KMS-11 (cell line): ENCODE results near the gene TMEM42.

ENCODE experiments used
- H2AFZ ChIP-seq: fragments of 200-600 bp; sonication (generic); 2 replicates; pipeline ENCODE4 v1.6.1; 2016; ENCODE audit warnings: antibody characterized with exemption, mixed run types, low read depth
- H3K27ac ChIP-seq: fragments of 200-600 bp; sonication (generic); 2 replicates; pipeline ENCODE4 v1.6.1; 2016; ENCODE audit warnings: mild to moderate bottlenecking, mixed run types
- H3K27me3 ChIP-seq: fragments of 200-600 bp; sonication (generic); 2 replicates; pipeline ENCODE4 v1.6.1; 2017; ENCODE audit warnings: mild to moderate bottlenecking, low read depth, mixed run types, moderate library complexity; ENCODE audit not compliant: insufficient read depth
- H3K36me3 ChIP-seq: fragments of 200-600 bp; sonication (generic); 2 replicates; pipeline ENCODE4 v1.6.1; 2017; ENCODE audit warnings: mild to moderate bottlenecking, mixed run types; ENCODE audit not compliant: insufficient read depth
- H3K4me1 ChIP-seq: fragments of 200-600 bp; sonication (generic); 2 replicates; pipeline ENCODE4 v1.6.1; 2016; ENCODE audit warnings: mild to moderate bottlenecking, low read depth, mixed run types; ENCODE audit not compliant: poor library complexity, severe bottlenecking
- H3K4me2 ChIP-seq: fragments of 200-600 bp; sonication (generic); 2 replicates; pipeline ENCODE4 v1.7.0; 2016; ENCODE audit warnings: mild to moderate bottlenecking, mixed run types
- H3K4me3 ChIP-seq: fragments of 200-600 bp; sonication (generic); IDR thresholded peaks from 2 replicates; pipeline ENCODE4 v1.6.1; 2017; ENCODE audit warnings: low read depth, low read length, mixed read lengths; ENCODE audit not compliant: insufficient read depth
- H3K79me2 ChIP-seq: fragments of 200-600 bp; sonication (generic); 2 replicates; pipeline ENCODE4 v1.6.1; 2016; ENCODE audit warnings: low read depth, mixed run types; ENCODE audit not compliant: insufficient read depth
- H3K9ac ChIP-seq: fragments of 200-600 bp; sonication (generic); 2 replicates; pipeline ENCODE4 v1.6.1; 2016; ENCODE audit warnings: mild to moderate bottlenecking, mixed run types
- H4K20me1 ChIP-seq: fragments of 200-600 bp; sonication (generic); 2 replicates; pipeline ENCODE4 v1.6.1; 2016; ENCODE audit warnings: mild to moderate bottlenecking, mixed run types; ENCODE audit not compliant: insufficient read depth
- TF ChIP-seq, protein P1 (sequence below): fragments of 200-600 bp; sonication (generic); conservative IDR thresholded peaks from 2 replicates; pipeline ENCODE4 v1.6.1; 2017; ENCODE audit warnings: low read depth, mild to moderate bottlenecking, antibody characterized with exemption, low read length, moderate library complexity, mixed read lengths

The TMEM42 gene

DNA sequence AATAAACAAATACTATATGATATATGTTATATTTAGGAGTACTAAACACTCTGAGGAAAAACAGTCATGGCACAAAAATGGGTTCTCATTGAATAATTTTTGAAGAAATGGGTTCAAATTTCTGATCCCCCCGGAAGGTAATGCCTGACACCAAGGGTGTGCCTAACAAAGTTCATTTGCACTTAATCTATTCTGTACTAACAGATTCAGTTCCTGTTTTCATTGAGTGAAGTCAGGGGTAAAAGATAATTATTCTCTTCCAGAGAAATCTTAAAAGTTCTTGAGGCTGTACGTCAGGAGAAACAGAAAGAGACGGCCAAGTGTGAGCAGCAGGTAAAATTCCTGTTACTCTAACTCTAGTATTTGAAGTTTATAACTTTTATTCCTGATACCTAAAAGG lies 34.5 kb upstream of the TMEM42 start:
- Histone ChIP-seq H3K9ac (no peak overlapping the region), H3K36me3 (peaks cover 3% of the 10 kb centered on the region; the same call in 1 of the 2 replicates), H3K27ac (no peak overlapping the region), H3K4me2 (no peak overlapping the region), H3K27me3 (no peaks in the 10 kb centered on the region), H4K20me1 (no peaks in the 10 kb centered on the region), H3K79me2 (no peaks in the 10 kb centered on the region), H2AFZ (no peak overlapping the region), H3K4me3 (no peak overlapping the region), H3K4me1 (peaks cover 15% of the 10 kb centered on the region)
- TF ChIP-seq, protein P1, sequence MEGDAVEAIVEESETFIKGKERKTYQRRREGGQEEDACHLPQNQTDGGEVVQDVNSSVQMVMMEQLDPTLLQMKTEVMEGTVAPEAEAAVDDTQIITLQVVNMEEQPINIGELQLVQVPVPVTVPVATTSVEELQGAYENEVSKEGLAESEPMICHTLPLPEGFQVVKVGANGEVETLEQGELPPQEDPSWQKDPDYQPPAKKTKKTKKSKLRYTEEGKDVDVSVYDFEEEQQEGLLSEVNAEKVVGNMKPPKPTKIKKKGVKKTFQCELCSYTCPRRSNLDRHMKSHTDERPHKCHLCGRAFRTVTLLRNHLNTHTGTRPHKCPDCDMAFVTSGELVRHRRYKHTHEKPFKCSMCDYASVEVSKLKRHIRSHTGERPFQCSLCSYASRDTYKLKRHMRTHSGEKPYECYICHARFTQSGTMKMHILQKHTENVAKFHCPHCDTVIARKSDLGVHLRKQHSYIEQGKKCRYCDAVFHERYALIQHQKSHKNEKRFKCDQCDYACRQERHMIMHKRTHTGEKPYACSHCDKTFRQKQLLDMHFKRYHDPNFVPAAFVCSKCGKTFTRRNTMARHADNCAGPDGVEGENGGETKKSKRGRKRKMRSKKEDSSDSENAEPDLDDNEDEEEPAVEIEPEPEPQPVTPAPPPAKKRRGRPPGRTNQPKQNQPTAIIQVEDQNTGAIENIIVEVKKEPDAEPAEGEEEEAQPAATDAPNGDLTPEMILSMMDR = no peak

DNA sequence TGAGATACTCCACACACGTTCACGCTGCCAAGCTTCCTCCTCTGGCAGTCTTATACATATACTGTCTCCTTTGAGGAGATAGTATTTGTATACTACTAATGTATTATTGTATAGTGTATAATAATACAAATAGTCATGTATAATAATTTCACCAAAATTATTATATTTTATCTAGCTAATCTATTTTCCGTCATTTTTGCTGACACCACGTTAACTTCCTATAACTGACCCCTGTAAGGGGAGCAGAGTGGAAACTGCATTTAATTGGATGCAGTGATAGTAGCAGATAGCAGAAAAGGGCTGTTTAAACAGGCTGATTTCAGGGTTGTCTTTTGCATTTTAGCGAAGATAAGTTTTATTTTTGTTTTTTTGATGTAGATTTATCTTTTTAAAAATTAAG lies 30.5 kb upstream of the TMEM42 start:
- peaks cover 3% of the 10 kb centered on the region for H3K4me1 ChIP-seq
- H3K4me2 ChIP-seq = no peak overlapping the region
- peaks cover 3% of the 10 kb centered on the region; the same call in 1 of the 2 replicates for H3K36me3 ChIP-seq
- H3K4me3 ChIP-seq = no peak overlapping the region
- H3K27me3 ChIP-seq = no peaks in the 10 kb centered on the region
- no peak overlapping the region for H3K9ac ChIP-seq
- no peak overlapping the region for H2AFZ ChIP-seq
- no peaks in the 10 kb centered on the region for H3K79me2 ChIP-seq
- TF ChIP-seq, protein P1 = no peak
- no peaks in the 10 kb centered on the region for H4K20me1 ChIP-seq
- no peak overlapping the region for H3K27ac ChIP-seq

DNA sequence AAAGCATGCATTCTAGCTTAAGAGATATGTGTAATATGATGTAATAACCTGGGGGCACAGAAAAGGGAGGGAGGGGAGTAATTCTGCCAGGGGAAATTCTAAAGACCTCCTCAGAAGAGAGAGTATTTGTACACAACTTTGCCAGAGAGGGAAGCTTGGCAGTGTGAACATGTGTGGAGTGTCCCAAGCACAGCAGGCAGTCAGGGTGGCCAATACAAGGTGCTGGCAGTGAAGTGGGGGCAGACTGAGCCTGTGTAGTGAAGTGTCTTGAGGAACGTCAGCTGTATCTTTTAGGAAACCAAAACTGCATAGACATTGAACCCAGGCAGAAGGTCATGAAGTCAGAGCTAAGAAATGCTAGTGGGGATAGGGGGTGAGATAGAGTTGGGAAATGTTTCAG lies 29.7 kb upstream of the TMEM42 start:
- Histone ChIP-seq H3K9ac (no peak overlapping the region), H3K27me3 (no peaks in the 10 kb centered on the region), H3K4me1 (no peaks in the 10 kb centered on the region), H3K4me3 (no peak overlapping the region), H3K27ac (no peak overlapping the region), H4K20me1 (no peaks in the 10 kb centered on the region), H2AFZ (no peak overlapping the region), H3K79me2 (no peaks in the 10 kb centered on the region), H3K36me3 (peaks cover 3% of the 10 kb centered on the region; the same call in 1 of the 2 replicates), H3K4me2 (no peak overlapping the region)
- TF ChIP-seq, protein P1 = no peak

DNA sequence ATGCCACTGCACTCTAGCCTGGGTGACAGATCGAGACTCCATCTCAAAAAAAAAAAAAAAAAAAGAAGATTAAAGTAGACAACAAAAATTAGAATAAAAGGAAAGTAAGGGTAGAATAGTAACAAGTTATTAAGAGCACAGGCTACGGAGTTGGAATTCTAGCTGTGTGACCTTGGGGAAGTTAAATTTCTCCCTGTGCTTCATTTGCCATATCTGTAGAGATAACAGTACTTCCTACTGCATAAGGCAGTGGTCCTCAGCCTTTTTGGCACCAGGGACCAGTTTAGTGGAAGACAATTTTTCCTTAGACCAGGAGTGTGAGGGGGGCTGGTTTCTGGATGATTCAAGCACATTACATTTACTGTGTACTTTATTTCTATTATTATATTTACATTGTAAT lies 28.7 kb upstream of the TMEM42 start:
- Histone ChIP-seq H3K79me2 (no peaks in the 10 kb centered on the region), H3K27me3 (no peaks in the 10 kb centered on the region), H3K4me2 (no peak overlapping the region), H3K4me3 (no peak overlapping the region), H2AFZ (no peak overlapping the region), H3K27ac (no peak overlapping the region), H4K20me1 (no peaks in the 10 kb centered on the region), H3K4me1 (no peaks in the 10 kb centered on the region), H3K9ac (no peak overlapping the region), H3K36me3 (peaks cover 3% of the 10 kb centered on the region; the same call in 1 of the 2 replicates)
- TF ChIP-seq, protein P1 = no peak
